HepG2 (cell line): ENCODE results near the gene CHODL. TPM values are rescaled to one million over a fixed set of nuclear protein-coding genes. Genes with fewer than 3 reads are reported as not detected.

Source experiments
- ATAC-seq: fragments of 200-7000 bp; cut with Tn5 transposase; 3 replicates; pipeline ENCODE4 v1.9.1; 2020; ENCODE audit warnings: mild to moderate bottlenecking, moderate library complexity
- BruUV-seq: library from RNA; stranded (reverse); fragments of 400-500 nt; replicated peaks from 2 replicates; lab custom pipeline; 2021; lab: Mats Ljungman, UMichigan
- CTCF ChIA-PET: fragments of 300-600 bp; formaldehyde crosslinking; extraction: SDS; loops from one replicate; lab custom pipeline; 2021; ENCODE audit warnings: low total read pairs, inconsistent platforms, low intra/inter-chr PET ratio; lab: Yijun Ruan, JAX
- POLR2A ChIA-PET: fragments of 350-600 bp; sonication (Branson Sonifier 250); formaldehyde crosslinking; loops from one replicate; lab custom pipeline; 2020; ENCODE audit warnings: antibody characterized with exemption, inconsistent platforms; lab: Yijun Ruan, JAX
- DNase-seq: peaks from one replicate; pipeline ENCODE4 v3.0.0-alpha.2; 2015; ENCODE audit warnings: low spot score
- FAIRE-seq: peaks from 3 replicates; lab custom pipeline; 2011; peaks lifted over from hg19 to GRCh38; lab: Jason Lieb, UNC
- H2AFZ ChIP-seq: one replicate; pipeline ENCODE4 v1.6.1; 2011; ENCODE audit warnings: low read length, inconsistent platforms
- H3K27ac ChIP-seq: fragments of 300-600 bp; 3 replicates; pipeline ENCODE4 v1.8.0; 2011; ENCODE audit warnings: mixed run types, mild to moderate bottlenecking, mixed read lengths, low read length, inconsistent platforms; ENCODE audit not compliant: insufficient read depth; ENCODE audit errors: extremely low read length
- H3K27me3 ChIP-seq, 2 experiments: fragments of 200-600 bp in 1 of 2; 2 replicates in 1 of 2; 3 replicates in 1 of 2; pipeline versions ENCODE4 v1.6.0 to v1.8.0; 2011; ENCODE audit warnings: low read length in 2 of 2, mild to moderate bottlenecking in 2 of 2, moderate library complexity in 2 of 2, inconsistent platforms in 1 of 2; ENCODE audit not compliant: insufficient read depth in 2 of 2, control insufficient read depth in 1 of 2
- H3K36me3 ChIP-seq, 2 experiments: fragments of 200-600 bp in 1 of 2; replicated peaks in 1 of 2; 2 replicates in 1 of 2; 3 replicates in 1 of 2; pipeline versions ENCODE4 v1.5.1 to v1.8.0; 2011; ENCODE audit warnings: low read length in 2 of 2, inconsistent platforms in 1 of 2; ENCODE audit not compliant: insufficient read depth in 2 of 2, control insufficient read depth in 1 of 2
- H3K4me1 ChIP-seq: 2 replicates; pipeline ENCODE4 v1.5.1; 2012; ENCODE audit warnings: low read length, inconsistent platforms; ENCODE audit not compliant: insufficient read depth
- H3K4me2 ChIP-seq: 2 replicates; pipeline ENCODE4 v1.6.0; 2011; ENCODE audit warnings: low read depth, low read length, inconsistent platforms
- H3K4me3 ChIP-seq, 3 experiments: fragments of 200-600 bp in 1 of 3; sonication (generic), shearing (Covaris generic) in 1 of 3; replicated peaks in 1 of 3; 2 replicates each; pipeline ENCODE4 v1.5.1; 2011 to 2016; ENCODE audit warnings: low read length in 3 of 3, inconsistent platforms in 2 of 3, low read depth in 2 of 3, mild to moderate bottlenecking in 2 of 3, control low read depth in 1 of 3, mixed read lengths in 1 of 3; ENCODE audit not compliant: insufficient read depth in 1 of 3
- H3K79me2 ChIP-seq: one replicate; pipeline ENCODE4 v1.6.1; 2011; ENCODE audit warnings: low read length, inconsistent platforms; ENCODE audit not compliant: insufficient read depth
- H3K9ac ChIP-seq: 2 replicates; pipeline ENCODE4 v1.6.0; 2011; ENCODE audit warnings: mild to moderate bottlenecking, low read depth, low read length, inconsistent platforms; ENCODE audit not compliant: insufficient read depth
- H3K9me3 ChIP-seq: 2 replicates; pipeline ENCODE4 v1.5.1; 2012; ENCODE audit warnings: mild to moderate bottlenecking, low read length
- H4K20me1 ChIP-seq: 2 replicates; pipeline ENCODE4 v1.6.0; 2011; ENCODE audit warnings: inconsistent platforms, mild to moderate bottlenecking, low read length, moderate library complexity; ENCODE audit not compliant: insufficient read depth
- GPN1 ChIP-seq: sonication (generic); formaldehyde crosslinking; IDR thresholded peaks from 2 replicates; pipeline ENCODE4 v1.5.1; 2020; ENCODE audit warnings: missing genetic modification reagents, borderline replicate concordance
- MEIS1 ChIP-seq: sonication (generic); formaldehyde crosslinking; IDR thresholded peaks from 2 replicates; pipeline ENCODE4 v1.9.0; 2021; ENCODE audit warnings: mild to moderate bottlenecking, missing genetic modification reagents, moderate library complexity, borderline replicate concordance
- TEAD3 ChIP-seq: optimal IDR thresholded peaks from 2 replicates; pipeline ENCODE3; 2016; ENCODE audit warnings: borderline replicate concordance
- ZBTB46 ChIP-seq: sonication (generic); formaldehyde crosslinking; IDR thresholded peaks from 2 replicates; pipeline ENCODE4 v1.4.0; 2020; ENCODE audit warnings: mild to moderate bottlenecking, missing genetic modification reagents, borderline replicate concordance
- ZFY ChIP-seq: sonication (generic); formaldehyde crosslinking; IDR thresholded peaks from 2 replicates; pipeline ENCODE4 v1.4.0; 2020; ENCODE audit warnings: missing genetic modification reagents
- ZNF510 ChIP-seq: sonication (generic); formaldehyde crosslinking; IDR thresholded peaks from 2 replicates; pipeline ENCODE4 v1.4.0; 2020; ENCODE audit warnings: low read depth, mild to moderate bottlenecking, missing genetic modification reagents
- ZNF614 ChIP-seq: IDR thresholded peaks from 2 replicates; pipeline ENCODE4 v1.6.1; 2018; ENCODE audit warnings: missing biosample characterization, missing genetic modification reagents, inconsistent platforms, borderline replicate concordance
- WGBS: methylation state at CpG from one replicate; pipeline ENCODE4 v1.1.6; 2017; ENCODE audit warnings: low lambda C conversion rate; 5-methylcytosine and 5-hydroxymethylcytosine counted together
- in situ Hi-C: cut with HindIII; loops from 2 replicates; pipeline ENCODE4 v1.10.0; 2017; ENCODE audit warnings: low pct_unique_long_range_greater_than_20kb; ENCODE audit not compliant: extremely low pct_ligation_motif_present
- intact Hi-C: fragments of 100-400 bp; cut with micrococcal nuclease; formaldehyde crosslinking; loops from one replicate; pipeline ENCODE4 v1.10.0; 2022; ENCODE audit not compliant: unreplicated experiment
- polyA plus RNA-seq, 8 experiments: library from polyadenylated mRNA; depleted of rRNA in 3 of 8; stranded (reverse) in 7 of 8; unstranded in 1 of 8; fragments of >200 nt; fragmentation: Illumina TruSeq in 4 of 8; extraction: Trizol in 4 of 8; gene quantifications; 2 replicates each; pipeline versions ENCODE4 v1.2.1 to v1.2.3, GENCODE V29; 2011 to 2016; ENCODE audit warnings: low read depth in 4 of 8, missing spikeins in 1 of 8, mixed read lengths in 1 of 8; ENCODE audit not compliant: insufficient read depth in 1 of 8
- total RNA-seq, 5 experiments: library from RNA; depleted of rRNA; stranded (reverse); fragments of >200 nt; fragmentation: Illumina TruSeq; extraction: Trizol; gene quantifications; 2 replicates each; pipeline ENCODE4 v1.2.3, GENCODE V29; 2016; ENCODE audit warnings: low read depth in 1 of 5
- TF ChIP-seq, protein P1 (sequence below): IDR thresholded peaks from 2 replicates; pipeline ENCODE4 v1.6.1; 2016; ENCODE audit warnings: missing compliant biosample characterization, missing genetic modification reagents, borderline replicate concordance

CHODL gene
- total and polyA plus RNA-seq, 2 of the 13 experiments (the other 11 are each of a cell fraction or from before 2014, with no cell fraction given), result not detected

DNA sequence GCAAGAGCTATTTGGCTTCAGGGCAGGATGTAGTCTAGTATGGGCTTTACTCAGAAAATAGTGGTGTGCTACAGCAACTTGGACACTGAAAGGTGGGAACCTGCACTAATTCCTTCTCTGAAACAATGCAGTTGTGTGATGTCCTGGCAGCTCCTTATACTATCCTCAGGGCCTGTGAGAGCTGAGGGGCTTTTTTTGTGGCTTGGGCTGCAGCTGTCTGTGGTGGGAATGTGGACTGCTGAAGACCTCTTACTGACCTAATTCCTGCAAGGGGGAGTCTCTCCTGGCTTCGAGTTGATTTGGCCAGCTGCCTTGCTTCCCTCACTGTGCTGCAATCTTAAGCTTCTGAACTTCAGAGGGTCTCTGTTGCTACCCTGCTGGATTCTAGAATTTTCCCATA lies 22.3 kb upstream of the CHODL start:
- WGBS, result 0% methylated on average over 1 of the region's 1 CpG
- intact Hi-C loops (no loop called here), in situ Hi-C loops (no loop called here)
- Histone ChIP-seq H3K4me3 (no peak overlapping the region), H3K27ac (no peak overlapping the region), H3K4me1 (no peaks in the 10 kb centered on the region), H3K79me2 (no peaks in the 10 kb centered on the region), H2AFZ (no peak overlapping the region), H3K9ac (no peak overlapping the region), H3K36me3 (no peaks in the 10 kb centered on the region), H4K20me1 (no peaks in the 10 kb centered on the region), H3K4me2 (no peak overlapping the region), H3K27me3 (no peaks in the 10 kb centered on the region), H3K9me3 (peaks cover 47% of the 10 kb centered on the region)
- ATAC-seq, result no peak
- TF ChIP-seq MEIS1 (CRISPR knock-in tag) (no peak), ZNF510 (CRISPR knock-in tag) (no peak), GPN1 (CRISPR knock-in tag) (no peak), ZFY (no peak), ZBTB46 (CRISPR knock-in tag) (no peak), ZNF614 (CRISPR knock-in tag) (no peak), TEAD3 (no peak)
- TF ChIP-seq, protein P1, sequence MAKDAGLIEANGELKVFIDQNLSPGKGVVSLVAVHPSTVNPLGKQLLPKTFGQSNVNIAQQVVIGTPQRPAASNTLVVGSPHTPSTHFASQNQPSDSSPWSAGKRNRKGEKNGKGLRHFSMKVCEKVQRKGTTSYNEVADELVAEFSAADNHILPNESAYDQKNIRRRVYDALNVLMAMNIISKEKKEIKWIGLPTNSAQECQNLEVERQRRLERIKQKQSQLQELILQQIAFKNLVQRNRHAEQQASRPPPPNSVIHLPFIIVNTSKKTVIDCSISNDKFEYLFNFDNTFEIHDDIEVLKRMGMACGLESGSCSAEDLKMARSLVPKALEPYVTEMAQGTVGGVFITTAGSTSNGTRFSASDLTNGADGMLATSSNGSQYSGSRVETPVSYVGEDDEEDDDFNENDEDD (CRISPR knock-in tag), result no peak
- no TSS peak for BruUV-seq
- DNase-seq, result no peak
- ChIA-PET CTCF (no interaction called here), POLR2A (no interaction called here)
- no peak for FAIRE-seq
